Esophagus muscularis mucosa (tissue), 4 donors: ENCODE measurements around the gene ZNF653. TPM values are rescaled to one million over a fixed set of nuclear protein-coding genes. Genes with fewer than 3 reads are reported as not detected.

Experiments
- DNase-seq: peaks from one replicate; pipeline ENCODE4 v3.0.0-alpha.2; 2017; ENCODE audit errors: extremely low spot score
- H3K27ac ChIP-seq, 4 donors: fragments of 200-600 bp; sonication (generic); replicated peaks in 1 of 4; 1 replicate in 3 of 4; 2 replicates in 1 of 4; pipeline ENCODE4 v1.5.1; 2016 to 2019; ENCODE audit warnings: mild to moderate bottlenecking in 1 of 4
- H3K27me3 ChIP-seq, 4 donors: fragments of 200-600 bp; sonication (generic); one replicate each; pipeline versions ENCODE4 v1.5.1 to v1.6.0; 2016 to 2019
- H3K36me3 ChIP-seq, 4 donors: fragments of 200-600 bp; sonication (generic); one replicate each; pipeline ENCODE4 v1.5.1; 2016 to 2019
- H3K4me1 ChIP-seq, 4 donors: fragments of 200-600 bp; sonication (generic); one replicate each; pipeline ENCODE4 v1.5.1; 2016 to 2019
- H3K4me3 ChIP-seq, 4 donors: fragments of 200-600 bp; sonication (generic); 1 replicate in 2 of 4; 2 replicates in 2 of 4; pipeline ENCODE4 v1.5.1; 2016 to 2019; ENCODE audit warnings: mild to moderate bottlenecking in 4 of 4, moderate library complexity in 1 of 4
- H3K9me3 ChIP-seq, 4 donors: fragments of 200-600 bp; sonication (generic); 1 replicate in 3 of 4; 2 replicates in 1 of 4; pipeline ENCODE4 v1.5.1; 2016 to 2019
- EP300 ChIP-seq: sonication (generic); formaldehyde crosslinking; IDR thresholded peaks from one replicate; pipeline ENCODE4 v1.6.1; 2017; ENCODE audit warnings: antibody characterized with exemption
- POLR2A ChIP-seq: fragments of 450-650 bp; IDR thresholded peaks from one replicate; pipeline ENCODE4 v1.6.1; 2017; ENCODE audit warnings: antibody characterized with exemption, moderate library complexity, mild to moderate bottlenecking, low read depth
- POLR2AphosphoS5 ChIP-seq, 2 donors: sonication (generic); formaldehyde crosslinking; IDR thresholded peaks; one replicate each; pipeline ENCODE4 v1.6.1; 2017; ENCODE audit warnings: antibody characterized with exemption in 2 of 2
- WGBS: methylation state at CpG from one replicate; pipeline ENCODE4 v1.1.5; 2018; 5-methylcytosine and 5-hydroxymethylcytosine counted together
- intact Hi-C: fragments of 100-400 bp; cut with DNase I; formaldehyde crosslinking; loops from one replicate; pipeline ENCODE4 v1.15.1; 2023
- total RNA-seq, 4 donors: library from RNA; depleted of rRNA; stranded (reverse); fragments of >200 nt; gene quantifications; one replicate each; pipeline versions ENCODE4 v1.1.0 to v1.2.1, GENCODE V29; 2016
- TF ChIP-seq, protein P1 (sequence below), 3 experiments: fragments of 200-600 bp in 2 of 3; fragments of 450-650 bp in 1 of 3; sonication (generic) in 2 of 3; IDR thresholded peaks; one replicate each; pipeline ENCODE4 v1.5.1; 2017 to 2019; ENCODE audit warnings: antibody characterized with exemption in 3 of 3, mild to moderate bottlenecking in 2 of 3, moderate library complexity in 1 of 3

Gene ZNF653
- total RNA-seq, 4 donors from 2014 or later = 9.1 to 13.9 (median 9.4) TPM

GRCh38 chr19:11539495-11540365, 34.1 kb upstream of the ZNF653 start:
- Histone ChIP-seq H3K9me3 (no peaks in the 10 kb centered on the region), H3K4me3 (peak overlapping the region; percentile 69 to 89 (median 78)), H3K27me3 (peaks cover 0 to 5% (median 0%) of the 10 kb centered on the region in 4 donors), H3K27ac (peak overlapping the region; percentile 96 to 99 (median 98)), H3K36me3 (peaks cover 6 to 22% (median 7%) of the 10 kb centered on the region in 4 donors), H3K4me1 (peaks cover 16 to 86% (median 82%) of the 10 kb centered on the region in 4 donors)
- intact Hi-C loops = no loop called here
- no peak for DNase-seq
- 17% methylated on average over 8 of the region's 36 CpGs for WGBS
- TF ChIP-seq POLR2A (no peak), POLR2AphosphoS5 (IDR thresholded peaks at IDR 0.05) (peak; percentile 80 to 94), EP300 (no peak)
- TF ChIP-seq, protein P1, sequence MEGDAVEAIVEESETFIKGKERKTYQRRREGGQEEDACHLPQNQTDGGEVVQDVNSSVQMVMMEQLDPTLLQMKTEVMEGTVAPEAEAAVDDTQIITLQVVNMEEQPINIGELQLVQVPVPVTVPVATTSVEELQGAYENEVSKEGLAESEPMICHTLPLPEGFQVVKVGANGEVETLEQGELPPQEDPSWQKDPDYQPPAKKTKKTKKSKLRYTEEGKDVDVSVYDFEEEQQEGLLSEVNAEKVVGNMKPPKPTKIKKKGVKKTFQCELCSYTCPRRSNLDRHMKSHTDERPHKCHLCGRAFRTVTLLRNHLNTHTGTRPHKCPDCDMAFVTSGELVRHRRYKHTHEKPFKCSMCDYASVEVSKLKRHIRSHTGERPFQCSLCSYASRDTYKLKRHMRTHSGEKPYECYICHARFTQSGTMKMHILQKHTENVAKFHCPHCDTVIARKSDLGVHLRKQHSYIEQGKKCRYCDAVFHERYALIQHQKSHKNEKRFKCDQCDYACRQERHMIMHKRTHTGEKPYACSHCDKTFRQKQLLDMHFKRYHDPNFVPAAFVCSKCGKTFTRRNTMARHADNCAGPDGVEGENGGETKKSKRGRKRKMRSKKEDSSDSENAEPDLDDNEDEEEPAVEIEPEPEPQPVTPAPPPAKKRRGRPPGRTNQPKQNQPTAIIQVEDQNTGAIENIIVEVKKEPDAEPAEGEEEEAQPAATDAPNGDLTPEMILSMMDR (IDR thresholded peaks at IDR 0.05) = no peak

- H3K4me3 ChIP-seq = peak within 1 kb of the TSS; percentile 69 to 89 (median 78)
- peaks cover 16 to 77% (median 71%) of the 10 kb centered on the region in 4 donors for H3K4me1 ChIP-seq
- peaks cover 0 to 11% (median 6%) of the 10 kb centered on the region in 4 donors for H3K36me3 ChIP-seq
- H3K27ac ChIP-seq = peak within 1 kb of the TSS; percentile 96 to 99 (median 98)
- peak; percentile 94 for DNase-seq
- peaks cover 0 to 5% (median 0%) of the 10 kb centered on the region in 4 donors for H3K27me3 ChIP-seq
- WGBS = 11% methylated on average over 21 of the region's 21 CpGs
- H3K9me3 ChIP-seq = no peaks in the 10 kb centered on the region
- TF ChIP-seq EP300 = no peak
- peak; percentile 83 for TF ChIP-seq POLR2A
- TF ChIP-seq, protein P1 (IDR thresholded peaks at IDR 0.05) = no peak
- TF ChIP-seq POLR2AphosphoS5 (IDR thresholded peaks at IDR 0.05) = peak; percentile 96 to 99
- intact Hi-C loops = no loop called here
These were observed 32.8 kb upstream of the ZNF653 start, which contains the start of gene CNN1 for GRCh38 chr19:11538232-11539036. CNN1 (plus strand) TSS chr19:11538851; CDS start chr19:11538928, 77 bp downstream.

- WGBS = 32% methylated on average over 18 of the region's 54 CpGs
- TF ChIP-seq POLR2A (peak; percentile 61), POLR2AphosphoS5 (IDR thresholded peaks at IDR 0.05) (peak; percentile 85 to 96), EP300 (no peak)
- TF ChIP-seq, protein P1 (IDR thresholded peaks at IDR 0.05) = peak; percentile 83 to 97 (median 94)
- intact Hi-C loops = no loop called here
- Histone ChIP-seq H3K27ac (peak overlapping the region; percentile 96 to 99 (median 98)), H3K4me1 (peaks cover 16 to 52% (median 48%) of the 10 kb centered on the region in 4 donors), H3K4me3 (peak overlapping the region; percentile 48 to 60 (median 52)), H3K27me3 (peaks cover 0 to 5% (median 0%) of the 10 kb centered on the region in 4 donors), H3K9me3 (no peaks in the 10 kb centered on the region), H3K36me3 (no peaks in the 10 kb centered on the region)
- peak; percentile 97 for DNase-seq
These were observed 30.4 kb upstream of the ZNF653 start for GRCh38 chr19:11535792-11536595.

DNA sequence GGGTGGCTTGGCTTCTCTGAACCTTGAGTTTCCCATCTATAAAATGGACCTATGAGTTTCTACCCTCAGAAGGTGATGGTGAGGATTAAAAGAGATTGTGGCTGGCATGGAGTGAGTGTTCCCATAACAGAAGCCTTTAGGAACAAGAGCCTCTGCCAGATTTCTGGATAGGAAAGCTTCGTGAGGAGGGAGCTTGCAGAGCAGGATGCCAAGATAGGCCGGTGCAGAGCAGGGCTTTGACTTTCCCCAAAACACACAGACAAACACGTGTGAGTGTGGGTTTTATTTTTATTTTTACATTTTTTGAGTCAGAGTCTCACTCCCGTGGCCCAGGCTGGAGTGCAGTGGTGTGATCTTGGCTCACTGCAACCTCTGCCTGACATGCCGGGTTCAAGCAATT, 29.3 kb upstream of the ZNF653 start:
- Histone ChIP-seq H3K9me3 (no peaks in the 10 kb centered on the region), H3K4me3 (peak overlapping the region in 1 of 4 donors; percentile 48), H3K36me3 (no peaks in the 10 kb centered on the region), H3K4me1 (peaks cover 16 to 55% (median 49%) of the 10 kb centered on the region in 4 donors), H3K27ac (peak overlapping the region; percentile 96 to 99 (median 98)), H3K27me3 (peaks cover 0 to 4% (median 0%) of the 10 kb centered on the region in 4 donors)
- WGBS = 49% methylated on average over 5 of the region's 5 CpGs
- intact Hi-C loops = no loop called here
- TF ChIP-seq, protein P1 (IDR thresholded peaks at IDR 0.05) = no peak
- TF ChIP-seq POLR2AphosphoS5 (IDR thresholded peaks at IDR 0.05) (no peak), EP300 (no peak), POLR2A (no peak)
- DNase-seq = no peak
